PC-3 (cell line): ENCODE measurements around the gene TTLL7.

Experiments
- CTCF ChIP-seq: fragments of 300-600 bp; sonication (generic); conservative IDR thresholded peaks from 2 replicates; pipeline ENCODE4 v1.5.1; 2017; ENCODE audit warnings: antibody characterized with exemption, low read depth, mild to moderate bottlenecking, low read length
- EZH2 ChIP-seq: fragments of 300-600 bp; sonication (generic); IDR thresholded peaks from one replicate; pipeline ENCODE4 v1.6.1; 2017; ENCODE audit warnings: antibody characterized with exemption, mild to moderate bottlenecking, low read length; ENCODE audit not compliant: unreplicated experiment
- EZH2phosphoT487 ChIP-seq: fragments of 300-600 bp; sonication (generic); IDR thresholded peaks from 2 replicates; pipeline ENCODE4 v1.6.1; 2018; ENCODE audit warnings: mild to moderate bottlenecking, antibody characterized with exemption, low read length, borderline replicate concordance

GRCh38 chr1:83857103-83857502 is 141.8 kb downstream of the TTLL7 start:
- TF ChIP-seq EZH2 (no peak), CTCF (peak; percentile 49; the same call in 1 of the 2 replicates), EZH2phosphoT487 (no peak)
